VCaP (cell line): ENCODE data around the gene BAAT.

Source experiments
- H3K27ac ChIP-seq: fragments of 450-650 bp; 2 replicates; pipeline ENCODE4 v1.5.1; 2017
- TF ChIP-seq, protein P1 (sequence below): fragments of 450-650 bp; conservative IDR thresholded peaks from 2 replicates; pipeline ENCODE4 v1.5.1; 2017; ENCODE audit warnings: mild to moderate bottlenecking, moderate library complexity

The BAAT gene

DNA sequence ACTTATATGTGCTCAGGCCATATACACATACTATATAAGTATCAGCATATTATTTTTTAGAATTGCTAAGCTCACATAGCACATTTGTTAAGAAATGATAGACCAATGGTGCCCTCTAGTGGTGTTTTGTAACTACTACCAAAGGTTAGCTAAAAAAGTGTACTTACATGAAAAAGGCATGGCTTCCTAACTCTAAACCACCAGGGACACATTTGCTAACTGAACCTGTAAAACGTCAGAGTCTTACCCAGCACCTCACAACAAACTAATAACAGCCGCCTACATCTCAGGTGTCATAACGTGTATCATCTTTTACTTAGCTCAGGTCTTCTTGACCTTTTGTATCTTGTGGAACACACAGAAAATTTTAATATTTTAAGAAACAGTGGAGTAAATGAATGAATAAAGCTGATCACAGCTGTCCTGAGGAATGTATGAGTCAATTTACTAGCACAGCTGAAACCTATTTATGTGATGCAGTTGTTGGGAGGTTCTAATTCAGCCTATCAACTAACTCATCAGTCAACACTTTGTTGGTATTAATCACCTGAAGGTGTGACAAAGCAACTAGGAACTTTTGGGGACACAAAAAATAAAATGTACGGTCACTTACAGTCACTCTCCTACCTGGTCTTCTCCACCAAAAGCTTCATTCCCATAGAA is 72.9 kb downstream of the BAAT start:
- H3K27ac ChIP-seq: no peak overlapping the region
- TF ChIP-seq, protein P1, sequence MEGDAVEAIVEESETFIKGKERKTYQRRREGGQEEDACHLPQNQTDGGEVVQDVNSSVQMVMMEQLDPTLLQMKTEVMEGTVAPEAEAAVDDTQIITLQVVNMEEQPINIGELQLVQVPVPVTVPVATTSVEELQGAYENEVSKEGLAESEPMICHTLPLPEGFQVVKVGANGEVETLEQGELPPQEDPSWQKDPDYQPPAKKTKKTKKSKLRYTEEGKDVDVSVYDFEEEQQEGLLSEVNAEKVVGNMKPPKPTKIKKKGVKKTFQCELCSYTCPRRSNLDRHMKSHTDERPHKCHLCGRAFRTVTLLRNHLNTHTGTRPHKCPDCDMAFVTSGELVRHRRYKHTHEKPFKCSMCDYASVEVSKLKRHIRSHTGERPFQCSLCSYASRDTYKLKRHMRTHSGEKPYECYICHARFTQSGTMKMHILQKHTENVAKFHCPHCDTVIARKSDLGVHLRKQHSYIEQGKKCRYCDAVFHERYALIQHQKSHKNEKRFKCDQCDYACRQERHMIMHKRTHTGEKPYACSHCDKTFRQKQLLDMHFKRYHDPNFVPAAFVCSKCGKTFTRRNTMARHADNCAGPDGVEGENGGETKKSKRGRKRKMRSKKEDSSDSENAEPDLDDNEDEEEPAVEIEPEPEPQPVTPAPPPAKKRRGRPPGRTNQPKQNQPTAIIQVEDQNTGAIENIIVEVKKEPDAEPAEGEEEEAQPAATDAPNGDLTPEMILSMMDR: peak; percentile 74

DNA sequence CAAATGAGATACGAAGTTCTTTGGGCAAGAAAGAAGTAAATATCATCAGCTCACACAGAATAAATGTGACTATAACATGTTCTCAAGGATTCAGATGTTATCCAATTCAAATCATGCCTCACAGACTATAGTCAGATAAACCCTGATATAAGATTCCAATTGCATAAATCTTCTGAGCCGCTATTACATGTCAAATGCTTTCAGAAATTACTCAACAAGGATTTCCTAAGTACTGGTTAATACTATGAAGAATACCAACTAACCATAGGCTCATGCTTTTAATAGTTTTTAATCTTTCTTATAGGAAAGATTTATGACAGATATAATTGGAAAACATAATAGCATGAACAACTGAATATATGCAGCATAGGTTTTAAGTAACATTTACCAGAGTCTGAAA is 73.6 kb downstream of the BAAT start:
- H3K27ac ChIP-seq: no peak overlapping the region
- TF ChIP-seq, protein P1: no peak
